Endothelial cell of umbilical vein (primary cell): ENCODE results near the gene LONP1. TPM values are rescaled to one million over a fixed set of nuclear protein-coding genes. Genes with fewer than 3 reads are reported as not detected.
"Not testable (repeated sequence)": the region's sequence is repeated elsewhere in the genome, so short reads cannot be mapped to it uniquely, and the experiment has no call there.

Experiments used
- BruUV-seq: library from RNA; stranded (reverse); fragments of 400-500 nt; replicated peaks from 2 replicates; lab custom pipeline; 2021; lab: Mats Ljungman, UMichigan
- CTCF ChIA-PET: fragments of 300-600, 350-600 bp; sonication (Branson Sonifier 250); formaldehyde crosslinking; loops from one replicate; lab custom pipeline; 2021; ENCODE audit warnings: antibody characterized with exemption, inconsistent platforms; lab: Charles Lee
- POLR2A ChIA-PET: fragments of 300-600, 350-600 bp; sonication (Branson Sonifier 250); formaldehyde crosslinking; loops from one replicate; lab custom pipeline; 2021; ENCODE audit warnings: antibody characterized with exemption, inconsistent platforms; lab: Charles Lee
- DNase-seq: peaks from one replicate; pipeline ENCODE4 v3.0.0-alpha.2; 2011; ENCODE audit warnings: low read depth, low spot score
- FAIRE-seq: peaks from 2 replicates; lab custom pipeline; 2011; peaks lifted over from hg19 to GRCh38; lab: Jason Lieb, UNC
- H2AFZ ChIP-seq: 2 replicates; pipeline ENCODE4 v1.6.0; 2012; ENCODE audit warnings: low read depth, low read length, control low read depth, inconsistent platforms
- H3K27ac ChIP-seq: 2 replicates; pipeline ENCODE4 v1.5.1; 2011; ENCODE audit warnings: low read depth, mild to moderate bottlenecking, control low read depth, low read length, moderate library complexity; ENCODE audit not compliant: insufficient read depth
- H3K27me3 ChIP-seq, 2 experiments: 2 replicates each; pipeline versions ENCODE4 v1.6.0 to v1.6.1; 2011; ENCODE audit warnings: low read length in 2 of 2, mixed read lengths in 1 of 2; ENCODE audit not compliant: control insufficient read depth in 2 of 2, insufficient read depth in 2 of 2
- H3K36me3 ChIP-seq, 2 experiments: 2 replicates in 1 of 2; 3 replicates in 1 of 2; pipeline ENCODE4 v1.5.1; 2011; ENCODE audit warnings: low read length in 2 of 2, mild to moderate bottlenecking in 1 of 2, moderate library complexity in 1 of 2; ENCODE audit not compliant: control insufficient read depth in 2 of 2, insufficient read depth in 2 of 2; ENCODE audit errors: extremely low read depth in 1 of 2
- H3K4me1 ChIP-seq: 3 replicates; pipeline ENCODE4 v1.5.1; 2011; ENCODE audit warnings: mild to moderate bottlenecking, low read length; ENCODE audit not compliant: control insufficient read depth, insufficient read depth; ENCODE audit errors: extremely low read depth
- H3K4me2 ChIP-seq: 2 replicates; pipeline ENCODE4 v1.6.1; 2011; ENCODE audit warnings: low read length, control low read depth, mixed read lengths; ENCODE audit not compliant: insufficient read depth
- H3K4me3 ChIP-seq, 3 experiments: fragments of 200-600 bp in 1 of 3; sonication (generic), shearing (Covaris generic) in 1 of 3; replicated peaks in 1 of 3; 2 replicates each; pipeline ENCODE4 v1.5.1; 2011 to 2016; ENCODE audit warnings: control low read depth in 3 of 3, low read length in 3 of 3, mild to moderate bottlenecking in 2 of 3, inconsistent platforms in 1 of 3, low read depth in 1 of 3, moderate library complexity in 1 of 3; ENCODE audit not compliant: insufficient read depth in 1 of 3
- H3K79me2 ChIP-seq: 2 replicates; pipeline ENCODE4 v1.6.0; 2012; ENCODE audit warnings: low read length, inconsistent platforms; ENCODE audit not compliant: control insufficient read depth, insufficient read depth
- H3K9ac ChIP-seq: replicated peaks from 2 replicates; pipeline ENCODE3; 2011; ENCODE audit warnings: low read length, control low read depth; ENCODE audit not compliant: insufficient read depth; ENCODE audit errors: extremely low read depth
- H3K9me1 ChIP-seq: replicated peaks from 3 replicates; pipeline ENCODE4 v1.6.0; 2011; ENCODE audit warnings: mild to moderate bottlenecking, low read length; ENCODE audit not compliant: control insufficient read depth, insufficient read depth; ENCODE audit errors: extremely low read depth
- H3K9me3 ChIP-seq: replicated peaks from 2 replicates; pipeline ENCODE4 v1.5.1; 2012; ENCODE audit warnings: low read length, inconsistent platforms; ENCODE audit not compliant: control insufficient read depth, insufficient read depth
- H4K20me1 ChIP-seq: replicated peaks from 2 replicates; pipeline ENCODE3; 2011; ENCODE audit warnings: mild to moderate bottlenecking, low read length; ENCODE audit not compliant: control insufficient read depth, insufficient read depth; ENCODE audit errors: extremely low read depth
- CTCF ChIP-seq, 2 donors: IDR thresholded peaks; 1 replicate in 1 of 2; 2 replicates in 1 of 2; pipeline ENCODE4 v1.5.1; 2011; ENCODE audit warnings: low read length in 2 of 2, mild to moderate bottlenecking in 2 of 2, moderate library complexity in 2 of 2, control low read depth in 1 of 2, inconsistent platforms in 1 of 2, low read depth in 1 of 2; ENCODE audit not compliant: insufficient read depth in 1 of 2; ENCODE audit errors: extremely low read depth in 1 of 2
- EZH2 ChIP-seq: IDR thresholded peaks from 2 replicates; pipeline ENCODE4 v1.6.1; 2012; ENCODE audit warnings: borderline replicate concordance, low read depth, mild to moderate bottlenecking, moderate library complexity, low read length, inconsistent platforms; ENCODE audit not compliant: severe bottlenecking
- FOS ChIP-seq: IDR thresholded peaks from 2 replicates; pipeline ENCODE4 v1.6.1; 2011; ENCODE audit warnings: mild to moderate bottlenecking, low read length, moderate library complexity, borderline replicate concordance; ENCODE audit not compliant: insufficient read depth
- GATA2 ChIP-seq: IDR thresholded peaks from 2 replicates; pipeline ENCODE4 v1.7.0; 2011; ENCODE audit warnings: low read depth, mild to moderate bottlenecking, moderate library complexity, mixed read lengths, low read length; ENCODE audit not compliant: insufficient read length, insufficient read depth
- JUN ChIP-seq: IDR thresholded peaks from 2 replicates; pipeline ENCODE4 v1.6.1; 2011; ENCODE audit warnings: borderline replicate concordance, low read depth; ENCODE audit not compliant: insufficient read length, insufficient read depth
- MAX ChIP-seq: IDR thresholded peaks from 2 replicates; pipeline ENCODE4 v1.6.1; 2011; ENCODE audit not compliant: insufficient read depth, insufficient read length
- MYC ChIP-seq: IDR thresholded peaks from one replicate; pipeline ENCODE4 v1.6.1; 2011; ENCODE audit warnings: mild to moderate bottlenecking, low read depth, low read length
- POLR2A ChIP-seq: IDR thresholded peaks from 2 replicates; pipeline ENCODE4 v1.6.1; 2012; ENCODE audit warnings: low read depth, mild to moderate bottlenecking, control low read depth, low read length
- POLR2AphosphoS5 ChIP-seq: IDR thresholded peaks from 2 replicates; pipeline ENCODE4 v1.6.1; 2012; ENCODE audit warnings: low read depth, mild to moderate bottlenecking, control low read depth, low read length, moderate library complexity; ENCODE audit not compliant: insufficient read depth
- dilution Hi-C: fragments of 300-500 bp; cut with MboI; formaldehyde crosslinking; loops from one replicate; pipeline ENCODE4 v1.15.0; 2019; ENCODE audit warnings: low sequenced_read_pairs; ENCODE audit not compliant: extremely low pct_ligation_motif_present
- intact Hi-C: fragments of 100-400 bp; cut with micrococcal nuclease; formaldehyde crosslinking; loops from one replicate; pipeline ENCODE4 v1.10.0; 2022
- polyA plus RNA-seq, 4 experiments: library from polyadenylated mRNA; depleted of rRNA in 3 of 4; stranded (reverse) in 3 of 4; unstranded in 1 of 4; fragments of >200 nt; gene quantifications; 2 replicates each; pipeline versions ENCODE4 v1.2.1 to v1.2.3, GENCODE V29; 2011 to 2012; ENCODE audit warnings: missing spikeins in 1 of 4
- total RNA-seq: library from RNA; stranded (reverse); gene quantifications from 2 replicates; pipeline ENCODE4 v1.2.3, GENCODE V29; 2021

Gene LONP1
- total and polyA plus RNA-seq, 2 donors (not counting 3 experiments of a cell fraction or from before 2014, with no cell fraction given), result 70.0 to 95.7 TPM

- peaks cover 2% of the 10 kb centered on the region for H3K4me1 ChIP-seq
- no peak for DNase-seq
- dilution Hi-C loops (no loop called here), intact Hi-C loops (no loop called here)
- BruUV-seq, result no TSS peak
- no peak overlapping the region for H3K4me3 ChIP-seq
- no peaks in the 10 kb centered on the region for H3K9me3 ChIP-seq
- TF ChIP-seq CTCF (IDR thresholded peaks at IDR 0.05; ENCODE audit: extremely low read depth in 1 of 2, insufficient read depth in 1 of 2, low read depth in 1 of 2, low read length in 2 of 2) (no peak), POLR2A (no peak), FOS (no peak), JUN (no peak), MYC (no peak), EZH2 (no peak), POLR2AphosphoS5 (no peak), GATA2 (no peak), MAX (no peak)
- H3K79me2 ChIP-seq, result no peaks in the 10 kb centered on the region
- ChIA-PET CTCF (interaction anchor here (0.9 kb wide), 1 partner anchor 14 kb away, joined by 3 read pairs; the partner anchor contains the start of gene RPL36), POLR2A (no interaction called here)
- H2AFZ ChIP-seq, result no peak overlapping the region
- no peak overlapping the region for H3K27ac ChIP-seq
- no peak for FAIRE-seq
- H4K20me1 ChIP-seq, result no peaks in the 10 kb centered on the region
- peaks cover 11 to 38% of the 10 kb centered on the region in 2 experiments for H3K36me3 ChIP-seq
- no peaks in the 10 kb centered on the region for H3K27me3 ChIP-seq
- no peak overlapping the region for H3K9ac ChIP-seq
- no peaks in the 10 kb centered on the region for H3K9me1 ChIP-seq
- no peak overlapping the region for H3K4me2 ChIP-seq
These were observed 15.8 kb downstream of the LONP1 start for GRCh38 chr19:5703819-5704818.

- H4K20me1 ChIP-seq, FAIRE-seq, H2AFZ ChIP-seq, dilution Hi-C loops, H3K9me1 ChIP-seq, H3K9me3 ChIP-seq, H3K9ac ChIP-seq, H3K4me3 ChIP-seq, DNase-seq, BruUV-seq, H3K27ac ChIP-seq, H3K79me2 ChIP-seq, H3K27me3 ChIP-seq, intact Hi-C loops, CTCF ChIA-PET, H3K4me2 ChIP-seq, H3K4me1 ChIP-seq, POLR2A ChIA-PET: not testable (repeated sequence)
- H3K36me3 ChIP-seq, result peaks cover 15 to 33% of the 10 kb centered on the region in 2 experiments
These were observed 17.9 kb downstream of the LONP1 start for GRCh38 chr19:5702053-5702410.
